Measurements from ENCODE around the gene B4GALT1. TPM values are rescaled to one million over a fixed set of nuclear protein-coding genes. Genes with fewer than 3 reads are reported as not detected.

B4GALT1 gene, protein sequence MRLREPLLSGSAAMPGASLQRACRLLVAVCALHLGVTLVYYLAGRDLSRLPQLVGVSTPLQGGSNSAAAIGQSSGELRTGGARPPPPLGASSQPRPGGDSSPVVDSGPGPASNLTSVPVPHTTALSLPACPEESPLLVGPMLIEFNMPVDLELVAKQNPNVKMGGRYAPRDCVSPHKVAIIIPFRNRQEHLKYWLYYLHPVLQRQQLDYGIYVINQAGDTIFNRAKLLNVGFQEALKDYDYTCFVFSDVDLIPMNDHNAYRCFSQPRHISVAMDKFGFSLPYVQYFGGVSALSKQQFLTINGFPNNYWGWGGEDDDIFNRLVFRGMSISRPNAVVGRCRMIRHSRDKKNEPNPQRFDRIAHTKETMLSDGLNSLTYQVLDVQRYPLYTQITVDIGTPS
- 16.0 TPM for polyA plus RNA-seq (2013, experiment 1 of 2)
- 15.4 TPM for polyA plus RNA-seq (2013, experiment 2 of 2)

DNA sequence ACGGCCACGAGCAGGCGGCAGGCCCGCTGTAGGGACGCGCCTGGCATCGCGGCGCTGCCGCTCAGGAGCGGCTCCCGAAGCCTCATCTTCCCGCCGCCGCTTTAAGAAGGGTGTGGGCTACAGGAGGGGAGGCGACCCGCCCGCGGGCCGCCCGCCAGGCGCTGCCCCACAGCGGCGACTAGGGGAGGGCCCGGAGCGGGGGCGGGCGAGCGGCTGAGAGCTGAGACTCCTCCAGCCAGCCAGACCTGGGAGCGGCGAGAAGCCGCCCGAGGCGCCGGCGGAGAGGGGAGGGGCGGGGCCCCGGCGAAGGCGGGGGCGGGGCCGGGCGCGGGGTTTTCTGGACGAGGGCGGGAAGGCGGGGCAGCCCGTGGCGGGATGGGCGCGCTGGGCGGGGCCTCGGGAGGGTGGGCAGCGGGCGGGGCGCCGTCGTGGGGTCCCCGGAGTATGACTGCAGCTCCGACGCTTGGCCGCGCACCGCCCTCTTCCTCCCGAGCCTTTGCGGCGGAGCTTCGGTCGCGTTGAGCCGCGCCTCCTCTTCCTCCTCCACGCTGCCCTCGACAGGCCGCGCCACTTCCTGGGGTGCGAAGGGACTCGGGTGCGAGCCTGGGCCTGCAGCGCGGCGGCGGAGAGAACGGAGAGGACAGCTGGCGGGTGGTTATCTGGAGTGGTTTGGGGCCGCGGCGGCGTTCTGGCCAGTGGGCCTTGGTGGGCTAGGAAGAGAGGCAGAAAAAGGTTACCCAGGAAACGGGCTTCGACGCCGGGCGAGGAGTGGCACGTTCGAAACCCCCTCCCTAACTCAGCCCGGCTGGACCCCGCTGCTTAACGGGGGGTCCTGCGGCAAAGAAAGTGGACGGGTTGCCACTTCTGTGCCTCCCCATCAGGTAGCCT, at the start of gene B4GALT1:
B4GALT1 (minus strand) TSS at position 253 of the 888 bp plus-strand sequence; CDS start at position 86, 167 bp downstream.
- H3K4me1 ChIP-seq (ENCODE audit: control insufficient read depth, low read depth, low read length), result peaks cover 12% of the 10 kb centered on the region
- peaks cover 13% of the 10 kb centered on the region for H3K79me2 ChIP-seq (ENCODE audit: control insufficient read depth, insufficient read depth, low read length)
- H2BK5ac ChIP-seq (ENCODE audit: low read length), result peak within 1 kb of the TSS; percentile 54
- H3K4me2 ChIP-seq (ENCODE audit: low read length), result peak within 1 kb of the TSS; percentile 77
- peak within 1 kb of the TSS; percentile 65 for H3K4ac ChIP-seq (ENCODE audit: low read depth, low read length)
- no peaks in the 10 kb centered on the region for H3K36me3 ChIP-seq (ENCODE audit: control insufficient read depth, insufficient read depth, low read length)
- peak within 1 kb of the TSS; percentile 97 for H3K56ac ChIP-seq (ENCODE audit: low read length)
- DNase-seq, result peak; percentile 94
- peaks cover 11% of the 10 kb centered on the region for H3K79me1 ChIP-seq (ENCODE audit: low read length)
- peak within 1 kb of the TSS; percentile 59 for H3K23ac ChIP-seq (ENCODE audit: low read length)
- H4K5ac ChIP-seq (ENCODE audit: low read length), result no peak within 1 kb of the TSS
- H3K4me3 ChIP-seq (ENCODE audit: low read length), result peak within 1 kb of the TSS; percentile 70
- H3K18ac ChIP-seq (ENCODE audit: low read length), result peak within 1 kb of the TSS; percentile 81
- peak within 1 kb of the TSS; percentile 88 for H3K9ac ChIP-seq (ENCODE audit: low read length)
- no peak within 1 kb of the TSS for H2BK120ac ChIP-seq (ENCODE audit: low read depth, low read length)
- H2BK15ac ChIP-seq (replicated peaks; ENCODE audit: low read depth), result no peak within 1 kb of the TSS
- no peak within 1 kb of the TSS for H4K8ac ChIP-seq (ENCODE audit: low read depth, low read length)
- H3K27ac ChIP-seq (ENCODE audit: low read depth, low read length), result peak within 1 kb of the TSS; percentile 67
- no peaks in the 10 kb centered on the region for H3K27me3 ChIP-seq (ENCODE audit: insufficient read depth, low read length, poor library complexity)
- H2AK5ac ChIP-seq (ENCODE audit: low read length), result no peak within 1 kb of the TSS
- no CpG with 5 or more reads among the region's 101 CpGs for WGBS (ENCODE audit: extremely low coverage, insufficient coverage, low lambda C conversion rate)

DNA sequence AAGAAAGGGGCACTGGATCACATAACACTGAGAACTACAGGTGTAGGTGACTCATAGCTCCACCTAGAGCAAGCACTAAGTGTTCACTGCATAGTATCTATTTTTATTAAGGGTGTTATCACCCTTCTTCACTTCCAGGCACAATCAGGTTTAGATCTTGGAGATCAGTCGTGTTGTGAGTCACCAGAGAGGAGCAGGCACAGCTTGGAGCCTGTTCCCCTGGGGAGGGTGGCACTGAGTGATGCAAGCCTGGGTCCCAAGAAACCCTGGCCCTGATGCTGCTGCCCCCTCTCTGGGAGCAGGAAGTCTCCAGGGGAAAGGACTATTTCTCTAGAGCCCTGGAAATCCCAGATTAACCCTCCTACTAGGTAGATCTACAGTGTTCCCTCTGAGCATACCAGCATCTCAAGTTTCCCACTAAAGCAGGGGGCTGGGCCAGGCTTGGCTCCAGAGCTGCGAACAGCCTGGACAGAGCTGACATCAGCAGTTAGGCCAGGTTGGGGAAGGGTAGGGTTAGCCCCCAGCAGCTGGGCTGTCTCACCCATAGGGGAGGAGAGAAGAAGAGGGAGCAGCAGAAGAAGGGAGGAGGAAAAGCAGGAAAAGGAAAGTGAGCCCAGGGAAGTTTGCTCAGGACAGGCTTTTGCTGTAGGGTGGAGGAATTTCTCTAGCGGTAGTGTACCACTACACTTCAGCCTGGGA, 44.7 kb upstream of the B4GALT1 start:
- Histone ChIP-seq H4K5ac (ENCODE audit: low read length) (no peak overlapping the region), H3K23ac (ENCODE audit: low read length) (no peak overlapping the region), H2AK5ac (ENCODE audit: low read length) (no peak overlapping the region), H3K79me2 (ENCODE audit: control insufficient read depth, insufficient read depth, low read length) (no peaks in the 10 kb centered on the region), H3K56ac (ENCODE audit: low read length) (no peak overlapping the region), H3K79me1 (ENCODE audit: low read length) (no peaks in the 10 kb centered on the region), H2BK5ac (ENCODE audit: low read length) (no peak overlapping the region), H2BK15ac (replicated peaks; ENCODE audit: low read depth) (no peak overlapping the region), H2BK120ac (ENCODE audit: low read depth, low read length) (no peak overlapping the region), H3K4ac (ENCODE audit: low read depth, low read length) (no peak overlapping the region), H3K27ac (ENCODE audit: low read depth, low read length) (no peak overlapping the region), H3K9ac (ENCODE audit: low read length) (no peak overlapping the region), H3K27me3 (ENCODE audit: insufficient read depth, low read length, poor library complexity) (no peaks in the 10 kb centered on the region), H3K4me1 (ENCODE audit: control insufficient read depth, low read depth, low read length) (peaks cover 3% of the 10 kb centered on the region), H4K8ac (ENCODE audit: low read depth, low read length) (no peak overlapping the region), H3K36me3 (ENCODE audit: control insufficient read depth, insufficient read depth, low read length) (no peaks in the 10 kb centered on the region), H3K4me2 (ENCODE audit: low read length) (no peak overlapping the region), H3K18ac (ENCODE audit: low read length) (no peak overlapping the region), H3K4me3 (ENCODE audit: low read length) (no peak overlapping the region)
- WGBS (ENCODE audit: extremely low coverage, insufficient coverage, low lambda C conversion rate), result no CpG with 5 or more reads among the region's 3 CpGs
- DNase-seq, result peak; percentile 63

DNA sequence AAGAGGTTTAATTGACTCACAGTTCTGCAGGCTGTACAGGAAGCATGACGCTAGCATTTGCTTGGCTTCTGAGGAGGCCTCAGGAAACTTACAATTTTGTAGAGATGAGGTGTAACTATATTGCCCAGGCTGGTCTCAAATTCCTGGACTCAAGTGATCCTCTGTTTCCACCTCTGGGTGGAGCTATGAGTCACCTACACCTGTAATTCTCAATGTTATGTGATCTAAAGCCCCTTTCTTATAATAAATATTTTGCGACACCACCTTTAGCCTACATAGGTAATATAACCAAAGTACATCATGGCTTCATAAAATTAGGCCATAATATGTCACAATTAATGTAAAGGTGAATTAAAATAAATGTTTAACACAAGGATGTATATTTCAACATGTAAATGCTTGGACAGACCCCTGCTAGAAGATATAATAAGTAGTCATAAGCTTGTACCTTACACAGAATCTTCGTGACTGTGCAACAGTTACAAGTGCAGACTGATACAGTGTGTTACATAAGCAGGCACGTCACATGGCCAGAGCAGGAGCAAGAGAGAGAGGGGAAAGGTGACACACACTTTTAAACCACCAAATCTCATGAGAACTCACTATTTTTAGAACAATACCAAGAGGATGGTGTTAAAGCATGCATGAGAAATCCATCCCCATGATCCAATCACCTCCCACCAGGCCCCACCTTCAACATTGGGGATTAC, 43.0 kb upstream of the B4GALT1 start:
- no peak overlapping the region for H3K4ac ChIP-seq (ENCODE audit: low read depth, low read length)
- peaks cover 3% of the 10 kb centered on the region for H3K4me1 ChIP-seq (ENCODE audit: control insufficient read depth, low read depth, low read length)
- no peak overlapping the region for H2AK5ac ChIP-seq (ENCODE audit: low read length)
- DNase-seq, result no peak
- no peak overlapping the region for H3K18ac ChIP-seq (ENCODE audit: low read length)
- no peak overlapping the region for H3K4me2 ChIP-seq (ENCODE audit: low read length)
- no peaks in the 10 kb centered on the region for H3K36me3 ChIP-seq (ENCODE audit: control insufficient read depth, insufficient read depth, low read length)
- H3K27me3 ChIP-seq (ENCODE audit: insufficient read depth, low read length, poor library complexity), result no peaks in the 10 kb centered on the region
- H3K79me2 ChIP-seq (ENCODE audit: control insufficient read depth, insufficient read depth, low read length), result no peaks in the 10 kb centered on the region
- H4K5ac ChIP-seq (ENCODE audit: low read length), result no peak overlapping the region
- no peak overlapping the region for H3K56ac ChIP-seq (ENCODE audit: low read length)
- H2BK5ac ChIP-seq (ENCODE audit: low read length), result no peak overlapping the region
- no peaks in the 10 kb centered on the region for H3K79me1 ChIP-seq (ENCODE audit: low read length)
- no peak overlapping the region for H4K8ac ChIP-seq (ENCODE audit: low read depth, low read length)
- no peak overlapping the region for H3K27ac ChIP-seq (ENCODE audit: low read depth, low read length)
- H3K23ac ChIP-seq (ENCODE audit: low read length), result no peak overlapping the region
- H3K4me3 ChIP-seq (ENCODE audit: low read length), result no peak overlapping the region
- H2BK15ac ChIP-seq (replicated peaks; ENCODE audit: low read depth), result no peak overlapping the region
- WGBS (ENCODE audit: extremely low coverage, insufficient coverage, low lambda C conversion rate), result no CpG with 5 or more reads among the region's 4 CpGs
- H2BK120ac ChIP-seq (ENCODE audit: low read depth, low read length), result no peak overlapping the region
- H3K9ac ChIP-seq (ENCODE audit: low read length), result no peak overlapping the region

DNA sequence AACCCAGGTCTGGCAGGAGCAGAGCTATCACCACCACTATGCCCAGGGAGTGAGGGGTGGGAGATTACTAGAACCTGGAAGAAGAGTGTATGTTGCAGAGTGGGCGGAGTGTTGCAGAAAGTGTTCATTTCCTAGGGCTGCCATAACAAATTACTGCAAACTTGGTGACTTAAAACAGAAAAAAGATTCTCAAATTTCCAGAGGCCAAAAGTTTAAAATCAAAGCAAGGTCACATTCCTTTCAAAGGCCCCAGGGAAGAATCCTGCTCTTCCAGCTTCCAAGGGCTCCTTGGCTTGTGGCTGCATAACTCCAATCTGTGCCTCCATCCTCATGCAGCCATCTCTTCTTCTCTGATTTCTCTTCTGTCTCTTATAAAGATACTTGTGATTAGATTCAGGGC, 42.3 kb upstream of the B4GALT1 start:
- DNase-seq, result no peak
- H3K18ac ChIP-seq (ENCODE audit: low read length), result no peak overlapping the region
- no peak overlapping the region for H2AK5ac ChIP-seq (ENCODE audit: low read length)
- no peak overlapping the region for H3K27ac ChIP-seq (ENCODE audit: low read depth, low read length)
- H3K23ac ChIP-seq (ENCODE audit: low read length), result no peak overlapping the region
- H4K8ac ChIP-seq (ENCODE audit: low read depth, low read length), result no peak overlapping the region
- no peak overlapping the region for H2BK15ac ChIP-seq (replicated peaks; ENCODE audit: low read depth)
- no peak overlapping the region for H3K4ac ChIP-seq (ENCODE audit: low read depth, low read length)
- H3K9ac ChIP-seq (ENCODE audit: low read length), result no peak overlapping the region
- H4K5ac ChIP-seq (ENCODE audit: low read length), result no peak overlapping the region
- no peak overlapping the region for H3K56ac ChIP-seq (ENCODE audit: low read length)
- H3K79me2 ChIP-seq (ENCODE audit: control insufficient read depth, insufficient read depth, low read length), result no peaks in the 10 kb centered on the region
- H2BK120ac ChIP-seq (ENCODE audit: low read depth, low read length), result no peak overlapping the region
- H3K36me3 ChIP-seq (ENCODE audit: control insufficient read depth, insufficient read depth, low read length), result no peaks in the 10 kb centered on the region
- no peaks in the 10 kb centered on the region for H3K27me3 ChIP-seq (ENCODE audit: insufficient read depth, low read length, poor library complexity)
- no peak overlapping the region for H3K4me3 ChIP-seq (ENCODE audit: low read length)
- no CpG with 5 or more reads among the region's 1 CpG for WGBS (ENCODE audit: extremely low coverage, insufficient coverage, low lambda C conversion rate)
- no peak overlapping the region for H3K4me2 ChIP-seq (ENCODE audit: low read length)
- H2BK5ac ChIP-seq (ENCODE audit: low read length), result no peak overlapping the region
- H3K4me1 ChIP-seq (ENCODE audit: control insufficient read depth, low read depth, low read length), result peaks cover 3% of the 10 kb centered on the region
- H3K79me1 ChIP-seq (ENCODE audit: low read length), result no peaks in the 10 kb centered on the region

DNA sequence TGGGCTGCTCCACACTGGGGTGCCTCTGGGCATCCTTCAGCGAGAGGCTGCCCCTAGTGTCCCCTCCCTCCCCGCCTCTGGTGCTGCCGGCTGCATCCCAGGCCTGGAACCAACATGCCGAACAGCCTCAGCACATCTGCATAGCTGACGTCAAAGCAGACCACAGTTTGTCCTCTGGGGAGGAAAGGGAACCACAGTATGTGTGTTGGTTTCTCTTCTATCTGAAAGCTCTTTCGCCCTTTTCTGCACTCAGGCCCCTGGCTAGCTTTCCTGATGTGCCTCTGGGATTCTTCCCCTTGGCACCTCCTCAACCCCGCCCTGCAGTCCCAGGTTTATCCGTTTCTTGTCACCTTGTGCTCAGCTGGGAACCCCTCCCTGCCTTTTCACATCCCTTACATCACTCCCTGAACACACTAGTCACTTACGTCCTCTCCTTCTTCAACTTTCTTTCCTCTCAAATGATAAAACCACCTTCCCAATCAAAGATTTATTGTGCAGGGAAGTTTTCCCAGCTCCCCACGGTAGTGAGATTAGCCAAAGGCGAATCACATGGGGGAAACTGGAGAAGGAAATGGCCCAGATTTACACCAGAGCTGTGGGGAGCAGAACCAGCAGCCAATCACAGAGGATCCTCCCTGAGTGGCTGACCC, 35.5 kb upstream of the B4GALT1 start:
- Histone ChIP-seq H3K27ac (ENCODE audit: low read depth, low read length) (no peak overlapping the region), H3K36me3 (ENCODE audit: control insufficient read depth, insufficient read depth, low read length) (no peaks in the 10 kb centered on the region), H3K23ac (ENCODE audit: low read length) (no peak overlapping the region), H3K4me1 (ENCODE audit: control insufficient read depth, low read depth, low read length) (no peaks in the 10 kb centered on the region), H3K9ac (ENCODE audit: low read length) (no peak overlapping the region), H2BK15ac (replicated peaks; ENCODE audit: low read depth) (no peak overlapping the region), H3K79me1 (ENCODE audit: low read length) (no peaks in the 10 kb centered on the region), H3K4me2 (ENCODE audit: low read length) (no peak overlapping the region), H3K56ac (ENCODE audit: low read length) (no peak overlapping the region), H3K4me3 (ENCODE audit: low read length) (no peak overlapping the region), H2BK5ac (ENCODE audit: low read length) (no peak overlapping the region), H4K8ac (ENCODE audit: low read depth, low read length) (no peak overlapping the region), H3K27me3 (ENCODE audit: insufficient read depth, low read length, poor library complexity) (no peaks in the 10 kb centered on the region), H3K4ac (ENCODE audit: low read depth, low read length) (no peak overlapping the region), H3K18ac (ENCODE audit: low read length) (no peak overlapping the region), H2BK120ac (ENCODE audit: low read depth, low read length) (no peak overlapping the region), H3K79me2 (ENCODE audit: control insufficient read depth, insufficient read depth, low read length) (no peaks in the 10 kb centered on the region), H2AK5ac (ENCODE audit: low read length) (no peak overlapping the region), H4K5ac (ENCODE audit: low read length) (no peak overlapping the region)
- WGBS (ENCODE audit: extremely low coverage, insufficient coverage, low lambda C conversion rate), result 100% methylated on average over 1 of the region's 11 CpGs
- no peak for DNase-seq
